GM13976 (cell line): ENCODE data around the gene PPEF1.

Source experiments
- DNase-seq: peaks from one replicate; pipeline ENCODE4 v3.0.0; 2012; ENCODE audit warnings: low spot score
- CTCF ChIP-seq: IDR thresholded peaks from 2 replicates; pipeline ENCODE4 v1.5.1; 2012; ENCODE audit warnings: borderline replicate concordance, mild to moderate bottlenecking; ENCODE audit not compliant: insufficient read depth; ENCODE audit errors: extremely low read depth, missing control alignments, control extremely low read depth
- in situ Hi-C: fragments of 300-500 bp; cut with MboI; formaldehyde crosslinking; loops from one replicate; pipeline ENCODE4 v1.12.0; 2022; ENCODE audit warnings: low sequenced_read_pairs, mixed read lengths, inconsistent platforms; ENCODE audit not compliant: unreplicated experiment

The PPEF1 gene

GRCh38 chrX:18871161-18871890, 163.9 kb downstream of the PPEF1 start:
- TF ChIP-seq CTCF, result no peak
- in situ Hi-C loops, result no loop called here
- no peak for DNase-seq

GRCh38 chrX:18871970-18872369, 164.5 kb downstream of the PPEF1 start:
- no peak for TF ChIP-seq CTCF
- in situ Hi-C loops, result no loop called here
- no peak for DNase-seq

DNA sequence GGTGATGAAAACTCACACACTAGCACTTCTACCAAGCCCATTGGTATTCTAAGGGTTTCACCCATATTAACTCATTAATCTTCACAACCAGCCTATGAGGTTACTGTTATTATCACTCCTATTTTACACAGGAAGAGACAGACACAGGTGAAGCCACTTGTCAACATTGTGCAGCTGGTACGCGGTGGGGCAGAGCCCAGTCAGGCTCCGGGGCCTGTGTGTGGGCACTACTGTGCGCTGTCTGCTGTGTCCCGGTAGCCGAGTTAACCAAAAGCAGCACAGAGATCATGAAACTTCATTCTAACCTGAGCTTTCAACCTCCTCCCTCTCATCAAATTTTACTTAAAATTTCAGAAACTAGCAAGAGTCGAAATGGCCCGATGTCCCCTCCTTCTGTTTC, 165.2 kb downstream of the PPEF1 start:
- DNase-seq, result no peak

DNA sequence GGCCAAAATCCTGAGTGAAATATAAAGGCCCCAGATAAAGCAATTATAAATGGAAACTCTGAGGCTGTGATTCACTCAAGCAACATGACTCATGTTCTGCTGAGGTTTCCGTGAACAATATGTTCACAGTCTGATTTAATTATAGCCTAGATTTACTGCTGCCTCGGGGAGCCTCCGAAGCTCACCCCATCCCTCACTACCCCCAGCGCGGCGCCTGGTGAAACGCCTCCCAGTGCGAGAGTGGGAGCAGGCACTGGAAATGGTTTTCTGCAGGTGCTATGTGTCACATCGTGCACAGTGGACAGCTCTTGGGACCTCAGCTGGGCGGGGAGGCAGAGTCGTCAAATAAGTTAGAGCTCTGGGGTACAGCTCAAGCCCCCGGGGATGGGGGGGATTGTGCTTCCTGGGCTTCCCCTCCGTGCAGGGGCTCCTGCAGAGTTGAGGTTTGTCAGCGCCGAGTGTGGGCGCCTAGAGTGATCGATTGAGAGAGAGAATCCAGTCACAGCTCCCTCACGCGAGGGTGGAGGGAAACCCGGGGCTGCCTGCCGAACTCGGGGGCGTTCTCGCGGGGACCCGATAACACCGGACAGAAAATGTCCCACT, 165.8 kb downstream of the PPEF1 start:
- in situ Hi-C loops, result no loop called here
- no peak for DNase-seq
- no peak for TF ChIP-seq CTCF

More for the DNA sequence above, 165.2 kb downstream of the PPEF1 start:
- in situ Hi-C loops, result no loop called here
- TF ChIP-seq CTCF, result no peak

GRCh38 chrX:18873836-18874235, 166.4 kb downstream of the PPEF1 start:
- no peak for DNase-seq
- in situ Hi-C loops, result no loop called here
- TF ChIP-seq CTCF, result no peak

- in situ Hi-C loops, result no loop called here
- no peak for TF ChIP-seq CTCF
- DNase-seq, result no peak
These were observed 167.3 kb downstream of the PPEF1 start for GRCh38 chrX:18874560-18875255.
